ENCODE results near the gene CIP2A. TPM values are rescaled to one million over a fixed set of nuclear protein-coding genes. Genes with fewer than 3 reads are reported as not detected.

CIP2A gene
- total and polyA plus RNA-seq, 2 of the 13 experiments (the other 11 are each of a cell fraction or from before 2014, with no cell fraction given), result 7.8 to 36.9 TPM

GRCh38 chr3:108589081-108589997 is at the start of gene CIP2A, which contains the start of gene DZIP3 (continued):
- TF ChIP-seq, protein P1, sequence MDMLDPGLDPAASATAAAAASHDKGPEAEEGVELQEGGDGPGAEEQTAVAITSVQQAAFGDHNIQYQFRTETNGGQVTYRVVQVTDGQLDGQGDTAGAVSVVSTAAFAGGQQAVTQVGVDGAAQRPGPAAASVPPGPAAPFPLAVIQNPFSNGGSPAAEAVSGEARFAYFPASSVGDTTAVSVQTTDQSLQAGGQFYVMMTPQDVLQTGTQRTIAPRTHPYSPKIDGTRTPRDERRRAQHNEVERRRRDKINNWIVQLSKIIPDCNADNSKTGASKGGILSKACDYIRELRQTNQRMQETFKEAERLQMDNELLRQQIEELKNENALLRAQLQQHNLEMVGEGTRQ (IDR thresholded peaks at IDR 0.05; ENCODE audit: low read depth, low read length), result no peak
- TF ChIP-seq, protein P1 (CRISPR knock-in tag; IDR thresholded peaks at IDR 0.05; ENCODE audit: borderline replicate concordance), result no peak
- no peak for TF ChIP-seq PLSCR1 (CRISPR knock-in tag; IDR thresholded peaks at IDR 0.05; ENCODE audit: borderline replicate concordance)
- TF ChIP-seq HIVEP1 (CRISPR knock-in tag; IDR thresholded peaks at IDR 0.05), result peak; percentile 57; the same call in 1 of the 2 replicates
- no peak for TF ChIP-seq ZBTB34 (CRISPR knock-in tag; IDR thresholded peaks at IDR 0.05)
- TF ChIP-seq HHEX (CRISPR knock-in tag; IDR thresholded peaks at IDR 0.05), result no peak
- no peak for TF ChIP-seq ZNF530 (CRISPR knock-in tag; IDR thresholded peaks at IDR 0.05; ENCODE audit: low read depth)
- TF ChIP-seq, protein P2, sequence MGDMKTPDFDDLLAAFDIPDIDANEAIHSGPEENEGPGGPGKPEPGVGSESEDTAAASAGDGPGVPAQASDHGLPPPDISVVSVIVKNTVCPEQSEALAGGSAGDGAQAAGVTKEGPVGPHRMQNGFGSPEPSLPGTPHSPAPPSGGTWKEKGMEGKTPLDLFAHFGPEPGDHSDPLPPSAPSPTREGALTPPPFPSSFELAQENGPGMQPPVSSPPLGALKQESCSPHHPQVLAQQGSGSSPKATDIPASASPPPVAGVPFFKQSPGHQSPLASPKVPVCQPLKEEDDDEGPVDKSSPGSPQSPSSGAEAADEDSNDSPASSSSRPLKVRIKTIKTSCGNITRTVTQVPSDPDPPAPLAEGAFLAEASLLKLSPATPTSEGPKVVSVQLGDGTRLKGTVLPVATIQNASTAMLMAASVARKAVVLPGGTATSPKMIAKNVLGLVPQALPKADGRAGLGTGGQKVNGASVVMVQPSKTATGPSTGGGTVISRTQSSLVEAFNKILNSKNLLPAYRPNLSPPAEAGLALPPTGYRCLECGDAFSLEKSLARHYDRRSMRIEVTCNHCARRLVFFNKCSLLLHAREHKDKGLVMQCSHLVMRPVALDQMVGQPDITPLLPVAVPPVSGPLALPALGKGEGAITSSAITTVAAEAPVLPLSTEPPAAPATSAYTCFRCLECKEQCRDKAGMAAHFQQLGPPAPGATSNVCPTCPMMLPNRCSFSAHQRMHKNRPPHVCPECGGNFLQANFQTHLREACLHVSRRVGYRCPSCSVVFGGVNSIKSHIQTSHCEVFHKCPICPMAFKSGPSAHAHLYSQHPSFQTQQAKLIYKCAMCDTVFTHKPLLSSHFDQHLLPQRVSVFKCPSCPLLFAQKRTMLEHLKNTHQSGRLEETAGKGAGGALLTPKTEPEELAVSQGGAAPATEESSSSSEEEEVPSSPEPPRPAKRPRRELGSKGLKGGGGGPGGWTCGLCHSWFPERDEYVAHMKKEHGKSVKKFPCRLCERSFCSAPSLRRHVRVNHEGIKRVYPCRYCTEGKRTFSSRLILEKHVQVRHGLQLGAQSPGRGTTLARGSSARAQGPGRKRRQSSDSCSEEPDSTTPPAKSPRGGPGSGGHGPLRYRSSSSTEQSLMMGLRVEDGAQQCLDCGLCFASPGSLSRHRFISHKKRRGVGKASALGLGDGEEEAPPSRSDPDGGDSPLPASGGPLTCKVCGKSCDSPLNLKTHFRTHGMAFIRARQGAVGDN (CRISPR knock-in tag; IDR thresholded peaks at IDR 0.05), result peak; percentile 89
- TF ChIP-seq YY1 (IDR thresholded peaks at IDR 0.05; ENCODE audit: insufficient read depth, insufficient replicate concordance, low read depth, low read length), result peak; percentile 51
- TF ChIP-seq, protein P3, sequence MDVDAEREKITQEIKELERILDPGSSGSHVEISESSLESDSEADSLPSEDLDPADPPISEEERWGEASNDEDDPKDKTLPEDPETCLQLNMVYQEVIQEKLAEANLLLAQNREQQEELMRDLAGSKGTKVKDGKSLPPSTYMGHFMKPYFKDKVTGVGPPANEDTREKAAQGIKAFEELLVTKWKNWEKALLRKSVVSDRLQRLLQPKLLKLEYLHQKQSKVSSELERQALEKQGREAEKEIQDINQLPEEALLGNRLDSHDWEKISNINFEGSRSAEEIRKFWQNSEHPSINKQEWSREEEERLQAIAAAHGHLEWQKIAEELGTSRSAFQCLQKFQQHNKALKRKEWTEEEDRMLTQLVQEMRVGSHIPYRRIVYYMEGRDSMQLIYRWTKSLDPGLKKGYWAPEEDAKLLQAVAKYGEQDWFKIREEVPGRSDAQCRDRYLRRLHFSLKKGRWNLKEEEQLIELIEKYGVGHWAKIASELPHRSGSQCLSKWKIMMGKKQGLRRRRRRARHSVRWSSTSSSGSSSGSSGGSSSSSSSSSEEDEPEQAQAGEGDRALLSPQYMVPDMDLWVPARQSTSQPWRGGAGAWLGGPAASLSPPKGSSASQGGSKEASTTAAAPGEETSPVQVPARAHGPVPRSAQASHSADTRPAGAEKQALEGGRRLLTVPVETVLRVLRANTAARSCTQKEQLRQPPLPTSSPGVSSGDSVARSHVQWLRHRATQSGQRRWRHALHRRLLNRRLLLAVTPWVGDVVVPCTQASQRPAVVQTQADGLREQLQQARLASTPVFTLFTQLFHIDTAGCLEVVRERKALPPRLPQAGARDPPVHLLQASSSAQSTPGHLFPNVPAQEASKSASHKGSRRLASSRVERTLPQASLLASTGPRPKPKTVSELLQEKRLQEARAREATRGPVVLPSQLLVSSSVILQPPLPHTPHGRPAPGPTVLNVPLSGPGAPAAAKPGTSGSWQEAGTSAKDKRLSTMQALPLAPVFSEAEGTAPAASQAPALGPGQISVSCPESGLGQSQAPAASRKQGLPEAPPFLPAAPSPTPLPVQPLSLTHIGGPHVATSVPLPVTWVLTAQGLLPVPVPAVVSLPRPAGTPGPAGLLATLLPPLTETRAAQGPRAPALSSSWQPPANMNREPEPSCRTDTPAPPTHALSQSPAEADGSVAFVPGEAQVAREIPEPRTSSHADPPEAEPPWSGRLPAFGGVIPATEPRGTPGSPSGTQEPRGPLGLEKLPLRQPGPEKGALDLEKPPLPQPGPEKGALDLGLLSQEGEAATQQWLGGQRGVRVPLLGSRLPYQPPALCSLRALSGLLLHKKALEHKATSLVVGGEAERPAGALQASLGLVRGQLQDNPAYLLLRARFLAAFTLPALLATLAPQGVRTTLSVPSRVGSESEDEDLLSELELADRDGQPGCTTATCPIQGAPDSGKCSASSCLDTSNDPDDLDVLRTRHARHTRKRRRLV (CRISPR knock-in tag; IDR thresholded peaks at IDR 0.05), result no peak
- no peak for TF ChIP-seq PAF1 (CRISPR knock-in tag; IDR thresholded peaks at IDR 0.05)
- TF ChIP-seq KDM3A (CRISPR knock-in tag; IDR thresholded peaks at IDR 0.05; ENCODE audit: low read depth), result 0 out of 2 replicates have a peak, but pooled peaks have one; percentile 42
- TF ChIP-seq ZNF83 (CRISPR knock-in tag; IDR thresholded peaks at IDR 0.05; ENCODE audit: borderline replicate concordance), result no peak
- peak; percentile 30; the same call in 1 of the 2 replicates for TF ChIP-seq NCOR1 (IDR thresholded peaks at IDR 0.05; ENCODE audit: borderline replicate concordance, low read length)
